HL-60 (cell line): ENCODE measurements around the gene WDPCP.

ENCODE experiments used
- GABPA ChIP-seq: IDR thresholded peaks from 2 replicates; pipeline ENCODE4 v1.6.1; 2012; ENCODE audit warnings: low read depth
- POLR2AphosphoS5 ChIP-seq: IDR thresholded peaks from 2 replicates; pipeline ENCODE4 v1.6.1; 2012; ENCODE audit warnings: low read depth
- TF ChIP-seq, protein P1 (sequence below): IDR thresholded peaks from one replicate; pipeline ENCODE4 v1.5.1; 2011; ENCODE audit warnings: low read length, control low read depth, inconsistent platforms; ENCODE audit not compliant: insufficient read depth
- TF ChIP-seq, protein P2 (sequence below): IDR thresholded peaks from 2 replicates; pipeline ENCODE4 v1.6.1; 2012; ENCODE audit warnings: low read depth; ENCODE audit not compliant: insufficient replicate concordance

DNA sequence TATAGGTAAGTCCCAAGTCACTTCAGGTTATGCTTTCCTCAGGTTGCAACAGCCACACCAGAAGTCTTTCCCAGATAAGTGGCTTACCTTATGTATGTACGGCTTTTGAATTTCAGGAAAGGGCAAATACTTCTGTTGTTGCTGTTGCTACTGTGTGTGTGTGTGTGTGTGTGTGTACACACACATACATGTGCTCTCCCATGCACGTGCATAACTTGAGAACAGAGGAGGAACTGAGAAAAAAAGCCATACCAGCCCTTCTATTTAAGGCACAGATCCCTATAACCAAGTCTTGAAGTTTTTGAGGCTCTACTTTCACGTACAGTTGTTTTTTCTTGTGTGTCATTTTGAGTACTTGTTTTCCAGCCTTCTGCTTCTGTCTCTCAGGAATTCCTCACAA is 62.4 kb downstream of the WDPCP start:
- TF ChIP-seq, protein P1, sequence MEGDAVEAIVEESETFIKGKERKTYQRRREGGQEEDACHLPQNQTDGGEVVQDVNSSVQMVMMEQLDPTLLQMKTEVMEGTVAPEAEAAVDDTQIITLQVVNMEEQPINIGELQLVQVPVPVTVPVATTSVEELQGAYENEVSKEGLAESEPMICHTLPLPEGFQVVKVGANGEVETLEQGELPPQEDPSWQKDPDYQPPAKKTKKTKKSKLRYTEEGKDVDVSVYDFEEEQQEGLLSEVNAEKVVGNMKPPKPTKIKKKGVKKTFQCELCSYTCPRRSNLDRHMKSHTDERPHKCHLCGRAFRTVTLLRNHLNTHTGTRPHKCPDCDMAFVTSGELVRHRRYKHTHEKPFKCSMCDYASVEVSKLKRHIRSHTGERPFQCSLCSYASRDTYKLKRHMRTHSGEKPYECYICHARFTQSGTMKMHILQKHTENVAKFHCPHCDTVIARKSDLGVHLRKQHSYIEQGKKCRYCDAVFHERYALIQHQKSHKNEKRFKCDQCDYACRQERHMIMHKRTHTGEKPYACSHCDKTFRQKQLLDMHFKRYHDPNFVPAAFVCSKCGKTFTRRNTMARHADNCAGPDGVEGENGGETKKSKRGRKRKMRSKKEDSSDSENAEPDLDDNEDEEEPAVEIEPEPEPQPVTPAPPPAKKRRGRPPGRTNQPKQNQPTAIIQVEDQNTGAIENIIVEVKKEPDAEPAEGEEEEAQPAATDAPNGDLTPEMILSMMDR = no peak
- TF ChIP-seq GABPA = no peak
- TF ChIP-seq POLR2AphosphoS5 = no peak
- TF ChIP-seq, protein P2, sequence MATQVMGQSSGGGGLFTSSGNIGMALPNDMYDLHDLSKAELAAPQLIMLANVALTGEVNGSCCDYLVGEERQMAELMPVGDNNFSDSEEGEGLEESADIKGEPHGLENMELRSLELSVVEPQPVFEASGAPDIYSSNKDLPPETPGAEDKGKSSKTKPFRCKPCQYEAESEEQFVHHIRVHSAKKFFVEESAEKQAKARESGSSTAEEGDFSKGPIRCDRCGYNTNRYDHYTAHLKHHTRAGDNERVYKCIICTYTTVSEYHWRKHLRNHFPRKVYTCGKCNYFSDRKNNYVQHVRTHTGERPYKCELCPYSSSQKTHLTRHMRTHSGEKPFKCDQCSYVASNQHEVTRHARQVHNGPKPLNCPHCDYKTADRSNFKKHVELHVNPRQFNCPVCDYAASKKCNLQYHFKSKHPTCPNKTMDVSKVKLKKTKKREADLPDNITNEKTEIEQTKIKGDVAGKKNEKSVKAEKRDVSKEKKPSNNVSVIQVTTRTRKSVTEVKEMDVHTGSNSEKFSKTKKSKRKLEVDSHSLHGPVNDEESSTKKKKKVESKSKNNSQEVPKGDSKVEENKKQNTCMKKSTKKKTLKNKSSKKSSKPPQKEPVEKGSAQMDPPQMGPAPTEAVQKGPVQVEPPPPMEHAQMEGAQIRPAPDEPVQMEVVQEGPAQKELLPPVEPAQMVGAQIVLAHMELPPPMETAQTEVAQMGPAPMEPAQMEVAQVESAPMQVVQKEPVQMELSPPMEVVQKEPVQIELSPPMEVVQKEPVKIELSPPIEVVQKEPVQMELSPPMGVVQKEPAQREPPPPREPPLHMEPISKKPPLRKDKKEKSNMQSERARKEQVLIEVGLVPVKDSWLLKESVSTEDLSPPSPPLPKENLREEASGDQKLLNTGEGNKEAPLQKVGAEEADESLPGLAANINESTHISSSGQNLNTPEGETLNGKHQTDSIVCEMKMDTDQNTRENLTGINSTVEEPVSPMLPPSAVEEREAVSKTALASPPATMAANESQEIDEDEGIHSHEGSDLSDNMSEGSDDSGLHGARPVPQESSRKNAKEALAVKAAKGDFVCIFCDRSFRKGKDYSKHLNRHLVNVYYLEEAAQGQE = no peak
